GM12865 (cell line): ENCODE data around the gene HMGCS1.
A peak's percentile ranks its signal among the peaks of the same experiment; 100 is the strongest.
"Not testable (repeated sequence)": the region's sequence is repeated elsewhere in the genome, so short reads cannot be mapped to it uniquely, and the experiment has no call there.

ENCODE experiments used
- DNase-seq: peaks from one replicate; pipeline ENCODE4 v3.0.0; 2010; ENCODE audit warnings: low read depth
- H3K4me3 ChIP-seq: 2 replicates; pipeline ENCODE4 v1.5.1; 2011; ENCODE audit warnings: mild to moderate bottlenecking, low read depth, low read length, control low read depth
- TF ChIP-seq, protein P1 (sequence below): IDR thresholded peaks from 2 replicates; pipeline ENCODE4 v1.5.1; 2011; ENCODE audit warnings: low read length, control low read depth, low read depth, inconsistent platforms; ENCODE audit not compliant: insufficient read depth; ENCODE audit errors: missing control alignments

HMGCS1 gene

DNA sequence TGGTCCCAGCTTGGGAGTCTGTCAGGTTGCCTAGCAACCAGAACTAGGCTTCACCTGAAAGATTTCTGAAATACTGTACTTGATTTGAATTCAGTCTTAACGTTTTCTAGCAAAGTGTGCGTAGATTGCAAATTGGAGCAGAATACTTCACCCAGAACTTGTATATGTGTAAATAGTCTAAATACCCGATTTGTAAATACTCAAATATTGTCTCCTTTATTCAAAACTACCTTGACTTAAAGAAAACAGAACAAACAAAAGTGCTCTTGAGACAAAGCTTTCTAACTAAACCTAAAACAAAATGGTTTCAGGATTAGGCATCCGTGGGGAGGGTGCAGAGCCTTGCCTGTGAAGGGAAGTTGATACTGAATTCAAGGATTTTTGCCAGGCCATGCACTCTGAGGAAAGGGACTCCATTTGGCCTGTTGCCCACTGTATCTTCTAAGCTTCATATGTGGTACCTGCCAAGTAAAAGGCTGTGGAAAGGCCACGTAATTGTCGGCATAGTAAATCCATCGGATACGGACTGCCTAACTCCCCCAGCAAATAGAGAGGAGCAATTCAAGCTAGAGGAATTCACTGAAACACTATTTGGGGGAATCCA is 744 bp upstream of the HMGCS1 start:
- peak; percentile 23 for DNase-seq
- TF ChIP-seq, protein P1, sequence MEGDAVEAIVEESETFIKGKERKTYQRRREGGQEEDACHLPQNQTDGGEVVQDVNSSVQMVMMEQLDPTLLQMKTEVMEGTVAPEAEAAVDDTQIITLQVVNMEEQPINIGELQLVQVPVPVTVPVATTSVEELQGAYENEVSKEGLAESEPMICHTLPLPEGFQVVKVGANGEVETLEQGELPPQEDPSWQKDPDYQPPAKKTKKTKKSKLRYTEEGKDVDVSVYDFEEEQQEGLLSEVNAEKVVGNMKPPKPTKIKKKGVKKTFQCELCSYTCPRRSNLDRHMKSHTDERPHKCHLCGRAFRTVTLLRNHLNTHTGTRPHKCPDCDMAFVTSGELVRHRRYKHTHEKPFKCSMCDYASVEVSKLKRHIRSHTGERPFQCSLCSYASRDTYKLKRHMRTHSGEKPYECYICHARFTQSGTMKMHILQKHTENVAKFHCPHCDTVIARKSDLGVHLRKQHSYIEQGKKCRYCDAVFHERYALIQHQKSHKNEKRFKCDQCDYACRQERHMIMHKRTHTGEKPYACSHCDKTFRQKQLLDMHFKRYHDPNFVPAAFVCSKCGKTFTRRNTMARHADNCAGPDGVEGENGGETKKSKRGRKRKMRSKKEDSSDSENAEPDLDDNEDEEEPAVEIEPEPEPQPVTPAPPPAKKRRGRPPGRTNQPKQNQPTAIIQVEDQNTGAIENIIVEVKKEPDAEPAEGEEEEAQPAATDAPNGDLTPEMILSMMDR: no peak
- H3K4me3 ChIP-seq: peak overlapping the region; percentile 50

- H3K4me3 ChIP-seq: peak overlapping the region; percentile 80
- TF ChIP-seq, protein P1: no peak
- DNase-seq: no peak
These were observed 545 bp downstream of the HMGCS1 start for GRCh38 chr5:43312699-43313034.

GRCh38 chr5:43312076-43312661 is 1.0 kb downstream of the HMGCS1 start:
- no peak for DNase-seq
- TF ChIP-seq, protein P1: no peak
- H3K4me3 ChIP-seq: peak overlapping the region; percentile 80

- no peak for DNase-seq
- TF ChIP-seq, protein P1: no peak
- H3K4me3 ChIP-seq: peak overlapping the region; percentile 80
These were observed 3.6 kb downstream of the HMGCS1 start for GRCh38 chr5:43309637-43310036.

DNA sequence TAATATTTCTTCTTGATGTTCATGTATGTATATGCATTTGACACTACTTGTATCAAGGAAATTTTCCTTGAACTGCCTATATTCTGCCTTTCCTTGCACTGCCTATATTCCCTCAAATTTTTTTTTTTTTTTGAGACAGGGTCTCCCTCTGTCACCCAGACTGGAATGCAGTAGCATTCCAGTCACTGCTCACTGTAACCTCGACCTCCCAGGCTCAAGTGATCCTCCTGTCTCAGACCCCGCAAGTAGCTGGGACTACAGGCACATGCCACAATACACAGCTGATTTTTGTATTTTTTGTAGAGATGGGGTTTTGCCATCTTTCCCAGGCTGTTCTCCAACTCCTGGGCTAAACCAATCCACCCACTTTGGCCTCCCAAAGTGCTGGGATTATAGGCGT is 4.1 kb downstream of the HMGCS1 start:
- no peak for DNase-seq
- TF ChIP-seq, protein P1: no peak
- H3K4me3 ChIP-seq: peak overlapping the region; percentile 80; the same call in 1 of the 2 replicates

GRCh38 chr5:43306954-43307353 is 6.3 kb downstream of the HMGCS1 start:
- H3K4me3 ChIP-seq, DNase-seq: not testable (repeated sequence)

GRCh38 chr5:43305948-43306565 is 7.2 kb downstream of the HMGCS1 start:
- H3K4me3 ChIP-seq: no peak overlapping the region
- TF ChIP-seq, protein P1: peak; percentile 53
- DNase-seq: peak; percentile 77
